Measurements from ENCODE around the gene CPXM2.

CPXM2 gene

GRCh38 chr10:123903621-123904020 is 12.0 kb upstream of the CPXM2 start:
- no peak for DNase-seq

GRCh38 chr10:123901621-123902020 is 10.0 kb upstream of the CPXM2 start:
- no peak for DNase-seq

DNA sequence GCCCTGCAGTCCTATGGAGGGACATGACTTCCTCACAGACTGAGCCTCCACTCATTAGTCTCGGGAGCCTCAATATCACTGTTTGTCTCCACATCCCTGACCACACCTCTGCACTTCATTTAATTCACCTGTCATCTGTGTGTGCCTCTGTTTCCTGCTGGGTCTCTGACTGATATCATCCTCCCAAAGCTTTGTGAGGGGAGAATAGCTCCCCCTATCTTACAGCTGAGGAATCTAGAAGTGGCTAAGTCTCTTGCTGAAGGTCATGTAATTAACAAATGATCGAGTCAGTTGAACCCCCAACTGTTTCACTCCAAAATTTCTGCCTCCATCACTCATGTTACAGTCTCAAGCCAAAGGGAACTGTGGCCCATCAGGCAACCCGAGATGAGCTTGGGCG is 5.5 kb upstream of the CPXM2 start:
- no peak for DNase-seq

DNA sequence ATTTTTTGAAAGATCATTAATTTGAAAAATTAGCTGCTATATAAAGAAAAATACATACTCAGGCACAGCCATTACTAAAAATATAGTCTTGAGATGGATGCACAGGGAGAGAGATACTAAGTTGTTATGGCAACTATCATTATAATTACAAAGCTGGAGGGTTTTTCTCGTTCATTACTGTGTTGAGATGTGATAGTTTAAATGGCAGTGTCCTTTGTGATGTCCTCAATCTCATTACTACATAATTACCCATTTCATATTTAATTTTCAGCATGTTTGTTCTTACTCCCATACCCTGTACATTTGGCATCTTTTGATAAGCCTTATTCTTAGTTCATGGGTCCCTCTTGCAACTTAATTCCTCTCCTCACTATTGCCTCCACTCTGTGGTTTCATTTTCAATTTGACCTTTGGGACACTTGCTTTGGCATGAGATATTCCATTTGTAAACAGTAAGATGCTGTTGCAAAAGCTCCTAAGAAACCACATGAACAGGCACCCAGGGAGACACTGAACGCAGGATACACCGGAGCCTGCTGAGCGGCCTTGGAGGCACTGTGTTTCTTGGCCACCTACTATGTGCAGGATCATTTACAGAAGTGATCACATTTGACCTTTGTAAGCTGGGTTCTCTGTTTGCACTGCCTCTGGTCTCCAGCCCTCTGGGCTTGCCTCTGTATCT is 4.8 kb upstream of the CPXM2 start:
- DNase-seq, result no peak

DNA sequence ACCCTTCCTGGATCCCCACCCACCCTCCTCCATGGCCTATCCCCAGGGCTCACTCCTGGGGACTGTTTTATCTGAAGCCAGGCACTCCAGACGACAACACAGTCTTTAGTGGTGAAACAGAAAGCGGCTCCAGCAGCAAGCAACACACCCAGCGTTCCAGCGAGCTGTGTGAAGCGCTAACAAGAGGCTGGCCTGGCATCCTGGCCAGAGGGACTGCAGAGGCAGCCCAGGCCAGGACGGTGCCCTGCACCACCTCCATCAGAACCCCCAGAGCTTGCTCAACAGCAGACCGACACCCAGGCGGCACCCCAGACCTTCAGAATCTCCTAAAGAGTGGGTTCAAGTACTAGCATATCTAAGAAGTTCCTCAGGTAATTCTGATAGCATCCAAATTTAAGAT is 2.0 kb upstream of the CPXM2 start:
- no peak for DNase-seq

DNA sequence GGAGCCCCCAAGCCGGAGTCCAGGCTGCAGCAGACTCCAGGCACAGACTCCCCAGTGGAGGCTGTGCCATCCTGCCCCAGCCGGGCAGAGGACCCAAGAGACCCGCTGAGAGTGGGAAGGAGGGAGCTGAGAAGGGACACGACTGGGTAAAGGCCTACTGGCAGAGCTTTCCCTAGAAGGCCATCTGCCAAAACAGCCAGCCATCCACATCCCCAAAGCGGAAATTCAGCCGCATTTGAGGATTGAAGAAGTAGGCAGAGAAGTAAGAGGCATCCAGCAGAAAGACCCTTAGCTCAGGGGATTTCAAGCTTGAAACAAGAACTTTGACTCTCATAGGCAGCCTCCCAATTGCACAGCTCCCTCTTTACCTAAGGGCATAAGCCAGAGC is 857 bp downstream of the CPXM2 start:
- no peak for DNase-seq

DNA sequence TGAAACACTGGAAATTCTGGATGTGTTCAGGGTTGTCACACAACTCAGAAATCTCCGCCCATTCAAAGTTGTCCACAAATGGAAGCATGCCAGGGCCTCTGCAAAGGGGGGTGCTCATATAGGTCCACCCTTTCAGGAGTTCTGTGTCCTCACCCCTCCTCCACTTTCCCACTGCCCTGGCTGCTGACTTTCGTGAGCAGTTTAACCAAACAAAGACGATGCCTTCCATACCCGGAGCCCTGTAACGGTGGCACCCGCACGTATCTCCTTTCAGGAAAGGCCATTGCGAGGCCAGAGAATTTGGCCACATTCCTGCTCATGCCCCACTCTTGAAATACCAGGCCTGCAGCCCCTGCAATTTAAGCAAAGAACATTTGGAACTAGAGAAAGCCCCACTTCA is 1.4 kb downstream of the CPXM2 start:
- no peak for DNase-seq

- DNase-seq, result no peak
Measured at GRCh38 chr10:123889821-123890220, 1.8 kb downstream of the CPXM2 start.

GRCh38 chr10:123888751-123889150 is 2.9 kb downstream of the CPXM2 start:
- DNase-seq, result no peak

- DNase-seq, result no peak
Measured at GRCh38 chr10:123888256-123888655, 3.4 kb downstream of the CPXM2 start.

GRCh38 chr10:123886292-123886691 is 5.3 kb downstream of the CPXM2 start:
- DNase-seq, result no peak

GRCh38 chr10:123885406-123886170 is 6.0 kb downstream of the CPXM2 start:
- no peak for DNase-seq

DNA sequence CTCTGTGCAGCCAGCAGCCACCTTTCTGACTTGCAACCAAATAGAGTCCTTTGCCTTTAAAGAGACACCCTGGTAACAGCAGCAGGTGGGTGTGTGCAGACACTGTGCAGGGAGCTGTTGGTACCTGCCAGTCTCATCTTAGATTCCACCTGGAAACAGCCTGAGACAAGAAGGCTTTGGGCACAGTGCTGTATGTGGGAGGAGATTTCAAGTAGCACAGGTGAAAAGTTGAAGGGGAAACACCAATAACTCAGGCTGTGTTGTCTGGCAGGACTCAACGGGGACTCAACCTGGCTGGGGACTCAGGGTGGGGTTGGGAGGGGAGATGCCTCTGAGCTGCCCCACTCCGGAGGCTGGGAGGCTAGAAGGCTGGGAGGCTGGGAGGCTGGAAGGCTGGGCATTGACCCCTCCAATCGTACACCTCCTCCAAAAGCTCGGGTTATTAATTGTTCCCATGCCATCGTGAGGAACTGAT is 6.7 kb downstream of the CPXM2 start:
- no peak for DNase-seq

- no peak for DNase-seq
Measured at GRCh38 chr10:123884351-123884906, 7.2 kb downstream of the CPXM2 start.

DNA sequence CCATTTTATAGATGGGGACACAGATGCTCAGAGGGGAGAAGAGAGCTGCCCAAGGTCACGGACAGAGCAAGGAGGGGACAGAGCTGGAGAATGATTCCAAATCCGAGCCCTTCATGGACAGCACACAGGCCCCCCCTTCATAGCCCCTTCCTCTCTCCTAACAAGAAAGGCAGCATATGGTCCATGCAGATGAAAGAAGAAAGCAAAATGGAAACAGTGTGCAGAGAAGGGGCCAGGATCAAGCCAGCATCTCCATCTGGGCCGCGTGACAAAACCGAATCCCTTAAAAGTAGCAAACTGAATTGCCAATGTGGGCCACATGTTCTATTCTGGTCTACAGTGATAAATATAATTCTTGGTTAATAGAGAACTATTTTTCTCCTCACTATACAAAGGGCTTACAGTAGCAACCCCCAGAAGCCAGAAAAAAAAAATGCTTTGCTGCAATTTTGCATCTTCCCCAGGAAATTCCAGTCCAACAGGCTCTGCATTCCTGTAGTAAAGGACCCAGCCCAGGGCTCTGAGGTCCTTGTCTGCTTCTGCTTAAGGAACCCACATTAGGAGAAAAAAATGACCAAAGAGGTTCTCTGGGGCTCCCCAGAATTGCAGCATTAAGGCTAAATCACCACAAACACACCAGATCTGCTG is 7.8 kb downstream of the CPXM2 start:
- DNase-seq, result no peak

DNA sequence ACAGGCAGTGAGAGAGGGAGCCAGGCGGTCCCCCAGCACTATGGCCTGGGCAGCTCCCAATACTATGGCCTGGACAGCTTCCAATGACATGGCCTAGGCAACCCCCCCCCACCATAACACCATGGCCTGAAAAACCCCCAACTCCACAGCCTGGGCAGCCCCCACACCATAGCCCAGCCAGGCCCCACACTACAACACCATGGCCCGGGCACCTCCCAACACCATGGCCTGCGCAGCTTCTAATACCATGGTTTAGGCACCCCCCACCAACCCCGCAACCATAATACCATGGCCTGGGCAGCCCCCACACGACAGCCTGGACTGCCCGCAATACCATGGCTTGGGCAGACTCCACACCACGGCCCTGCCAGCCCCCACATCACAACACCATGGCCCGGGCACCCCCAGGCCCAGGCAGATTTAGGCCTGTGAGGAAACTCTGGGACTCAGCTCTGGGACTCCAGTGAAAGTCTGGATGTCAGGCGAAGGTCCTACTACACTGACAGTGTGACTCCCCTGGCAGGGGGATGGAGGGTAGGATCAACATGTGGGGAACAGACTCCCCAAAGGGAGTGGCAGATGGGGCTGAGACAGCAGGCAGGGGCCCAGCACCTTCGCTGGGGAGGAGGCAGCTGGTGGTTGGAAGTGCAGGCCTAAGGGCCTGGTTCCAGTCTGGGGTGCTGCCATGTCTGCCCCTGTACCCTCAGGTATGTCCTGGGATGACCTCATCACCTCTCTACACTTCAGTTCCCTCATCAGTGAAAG is 8.7 kb downstream of the CPXM2 start:
- DNase-seq, result no peak

DNA sequence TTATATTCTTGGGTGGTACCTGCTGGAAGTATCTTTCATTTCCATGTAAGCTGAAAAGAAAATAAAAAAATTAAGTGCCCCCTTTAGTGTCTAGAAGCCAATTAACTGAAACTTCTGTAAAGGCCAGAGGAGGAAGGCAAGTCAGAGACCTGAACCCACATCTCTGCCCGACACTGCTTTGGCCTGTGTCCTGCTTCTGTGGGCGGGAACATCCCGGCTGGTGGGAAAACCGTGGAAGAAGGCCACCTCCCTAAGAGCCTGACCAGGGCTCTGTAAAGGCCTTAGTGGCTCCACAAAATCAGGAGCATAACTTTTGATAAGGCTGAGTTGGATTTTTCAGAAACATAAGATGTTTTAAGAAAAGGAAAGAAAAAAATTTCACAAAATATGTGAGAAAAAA is 9.4 kb downstream of the CPXM2 start:
- DNase-seq, result no peak

DNA sequence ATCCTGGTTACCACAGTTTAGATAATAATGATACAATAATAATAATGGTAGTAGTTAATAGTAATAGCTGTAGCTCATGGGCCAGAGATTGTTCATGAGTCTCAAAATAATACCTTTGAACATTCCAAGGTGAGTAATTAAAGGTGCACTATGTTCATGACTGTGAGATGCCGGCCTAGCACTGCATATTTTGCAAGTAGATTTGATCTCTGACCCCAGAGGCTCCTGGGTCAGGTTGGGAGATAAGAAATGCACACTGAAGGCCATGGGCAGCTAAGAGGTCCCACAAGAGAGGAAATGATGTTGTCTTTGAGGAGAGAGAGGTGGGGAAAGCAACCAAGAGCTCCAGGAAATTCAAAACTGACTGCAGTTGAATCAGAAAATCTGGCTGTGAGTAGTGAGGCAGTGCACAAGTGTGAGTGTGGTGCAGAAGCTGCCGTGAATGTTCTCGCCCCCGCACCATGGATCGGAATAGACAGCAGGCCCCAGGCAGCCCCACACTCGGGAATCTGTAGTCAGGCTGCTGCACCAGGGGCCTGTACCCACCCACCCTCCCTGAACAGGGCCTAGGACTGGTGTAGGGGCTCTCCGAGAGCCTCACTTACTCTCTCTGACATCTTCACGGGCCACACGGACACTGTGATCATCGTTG is 11.9 kb downstream of the CPXM2 start:
- no peak for DNase-seq

DNA sequence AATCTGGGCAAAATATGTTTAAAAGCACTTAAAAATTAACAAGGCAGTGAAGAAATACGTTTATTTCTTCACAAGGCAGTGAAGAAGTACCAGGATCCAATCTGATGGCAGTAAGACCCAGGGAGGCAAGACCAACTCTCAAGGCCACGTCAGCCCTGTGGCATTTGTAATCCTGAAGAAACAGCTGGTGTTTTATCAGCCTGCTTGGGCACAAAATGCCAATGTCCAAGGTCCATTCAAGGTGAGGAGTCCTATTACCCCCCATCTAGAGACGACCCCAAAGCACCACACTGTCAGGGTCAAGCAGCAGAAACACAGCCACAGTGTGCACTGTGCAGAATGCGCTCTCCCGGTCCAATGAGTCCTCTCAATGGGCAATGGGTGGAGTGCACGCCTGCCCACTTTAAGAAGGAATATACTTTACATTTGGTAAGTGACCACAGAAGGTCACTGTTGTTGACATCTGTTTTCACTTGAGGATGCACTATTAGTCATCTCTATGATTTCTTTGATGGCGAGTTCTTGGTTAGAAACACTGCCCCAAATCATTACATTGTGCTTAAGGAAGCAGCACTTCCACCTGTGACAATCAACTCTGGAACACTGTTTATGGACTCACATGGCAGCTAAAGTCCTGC is 12.8 kb downstream of the CPXM2 start:
- no peak for DNase-seq

DNA sequence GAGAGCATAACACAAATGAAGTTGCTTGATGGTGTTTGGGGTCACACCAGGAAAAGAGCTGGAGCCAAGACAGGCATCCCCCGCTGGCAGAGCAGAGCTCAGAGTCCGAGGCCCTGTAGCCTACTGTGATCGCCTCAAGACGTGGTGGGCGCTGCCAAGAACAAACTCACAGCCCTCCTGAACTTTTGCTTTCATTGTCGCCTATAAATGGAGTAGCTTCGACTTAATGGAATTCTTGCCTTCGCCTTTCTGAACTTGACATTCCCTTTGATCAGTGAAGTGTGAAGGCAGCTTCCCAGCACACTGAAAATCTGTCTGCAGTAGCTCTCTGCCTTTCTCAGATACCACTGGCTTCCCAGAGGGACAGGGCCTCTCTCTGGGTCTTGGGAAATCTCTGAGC is 21.3 kb downstream of the CPXM2 start:
- no peak for DNase-seq

GRCh38 chr10:123869020-123869414 is 22.6 kb downstream of the CPXM2 start:
- DNase-seq, result no peak
